ENCODE results near the gene SPAG16. TPM values are rescaled to one million over a fixed set of nuclear protein-coding genes. Genes with fewer than 3 reads are reported as not detected.

Gene SPAG16
- total RNA-seq, 1 experiment from 2014 or later: 17.3 TPM

- no peaks in the 10 kb centered on the region for H4K20me1 ChIP-seq (ENCODE audit: control insufficient read depth, insufficient read depth, insufficient read length)
- H3K14ac ChIP-seq (ENCODE audit: insufficient read depth, low read length): no peak overlapping the region
- no peak overlapping the region for H3K4me2 ChIP-seq (ENCODE audit: insufficient read depth, insufficient read length, low read length)
- no peaks in the 10 kb centered on the region for H3K9me3 ChIP-seq (ENCODE audit: control insufficient read depth, low read depth, low read length)
- no peaks in the 10 kb centered on the region for H3K4me1 ChIP-seq (ENCODE audit: insufficient read depth, low read length)
- no peak overlapping the region for H4K8ac ChIP-seq (replicated peaks; ENCODE audit: insufficient read length, low read depth, low read length)
- no CpG with 5 or more reads among the region's 1 CpG for WGBS (ENCODE audit: extremely low coverage, insufficient read length, low lambda C conversion rate)
- H2BK15ac ChIP-seq (ENCODE audit: low read depth, low read length): no peak overlapping the region
- no peak overlapping the region for H3K27ac Mint-ChIP-seq
- TF ChIP-seq CTCF (conservative IDR thresholded peaks at IDR 0.05): no peak
- H2BK5ac ChIP-seq (ENCODE audit: insufficient read length, low read length): no peak overlapping the region
- H3K79me2 ChIP-seq (ENCODE audit: insufficient read depth, low read length): no peaks in the 10 kb centered on the region
- H3K9ac ChIP-seq (ENCODE audit: extremely low read depth, insufficient read length, low read length): no peak overlapping the region
- H3K27me3 ChIP-seq (ENCODE audit: insufficient read depth, low read length): no peaks in the 10 kb centered on the region
- no peak overlapping the region for H3K23ac ChIP-seq (ENCODE audit: insufficient read length, low read depth, low read length)
- H3K27ac ChIP-seq (ENCODE audit: insufficient read length, low read depth, low read length): no peak overlapping the region
- H3K56ac ChIP-seq (ENCODE audit: insufficient read length, low read depth, low read length): no peak overlapping the region
- no peaks in the 10 kb centered on the region for H3K36me3 Mint-ChIP-seq (ENCODE audit: insufficient read depth in 1 of 3, low read depth in 3 of 3)
- no peak overlapping the region for H4K91ac ChIP-seq (ENCODE audit: insufficient read length, low read depth, low read length)
- no peak overlapping the region for H3T11ph ChIP-seq (ENCODE audit: low read length)
- no peaks in the 10 kb centered on the region for H3K79me1 ChIP-seq (ENCODE audit: insufficient read depth, low read depth, low read length, poor library complexity, severe bottlenecking)
- H2BK12ac ChIP-seq (ENCODE audit: insufficient read length, low read depth, low read length): no peak overlapping the region
- H3K9me3 Mint-ChIP-seq: no peaks in the 10 kb centered on the region; a peak in 1 of 5 replicates
- DNase-seq: no peak
- H3K4ac ChIP-seq (ENCODE audit: low read depth, low read length): no peak overlapping the region
- H3K4me1 Mint-ChIP-seq: no peaks in the 10 kb centered on the region
- no peaks in the 10 kb centered on the region for H3K23me2 ChIP-seq (ENCODE audit: insufficient read length, low read depth, low read length, poor library complexity, severe bottlenecking)
- H4K5ac ChIP-seq (ENCODE audit: insufficient read length, low read depth, low read length): no peak overlapping the region
- H2AFZ ChIP-seq (ENCODE audit: low read length): no peak overlapping the region
- H2BK20ac ChIP-seq (ENCODE audit: low read depth, low read length, poor library complexity, severe bottlenecking): no peak overlapping the region
- no peak overlapping the region for H3K4me3 Mint-ChIP-seq
- no peak overlapping the region for H2AK5ac ChIP-seq (ENCODE audit: insufficient read length, low read length)
- no peak overlapping the region for H3K18ac ChIP-seq (ENCODE audit: insufficient read length, low read depth, low read length)
- no peaks in the 10 kb centered on the region for H3K27me3 Mint-ChIP-seq (ENCODE audit: low read depth)
- H2BK120ac ChIP-seq (ENCODE audit: low read depth, low read length, poor library complexity, severe bottlenecking): no peak overlapping the region
These were observed 130.8 kb downstream of the SPAG16 start for GRCh38 chr2:213415093-213415492.

Data from H9 (cell line).